ENCODE measurements around the gene SCN10A. TPM values are rescaled to one million over a fixed set of nuclear protein-coding genes. Genes with fewer than 3 reads are reported as not detected.

SCN10A gene
- total RNA-seq, 1 experiment from 2014 or later, result not detected

- Histone ChIP-seq H3K36me3 (ENCODE audit: insufficient read depth, low read length) (no peaks in the 10 kb centered on the region), H3K4me1 (ENCODE audit: low read length) (no peaks in the 10 kb centered on the region)
- DNase-seq, result no peak
Measured at GRCh38 chr3:38689346-38689745, 126.7 kb downstream of the SCN10A start.

DNA sequence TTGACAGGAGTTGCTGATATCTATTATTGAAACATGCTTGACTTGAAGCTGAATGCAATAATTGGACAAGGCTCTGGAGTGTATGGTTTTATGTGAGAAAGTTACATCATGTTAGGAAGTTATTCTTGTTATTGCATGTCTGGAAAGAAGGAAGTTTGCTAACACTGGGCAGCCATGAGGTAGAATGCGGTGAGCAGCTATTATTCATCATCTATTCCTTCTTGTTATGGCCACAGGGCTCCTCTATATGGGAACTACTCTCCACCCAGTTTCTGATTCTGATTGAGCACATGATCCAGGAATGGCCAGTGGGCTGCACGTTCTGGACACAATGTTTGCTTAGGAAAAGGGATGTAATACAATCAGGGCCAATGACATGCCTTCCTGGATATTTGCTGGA, 128.7 kb downstream of the SCN10A start:
- Histone ChIP-seq H3K4me1 (ENCODE audit: low read length) (no peaks in the 10 kb centered on the region), H3K27me3 (ENCODE audit: low read length) (no peaks in the 10 kb centered on the region), H3K27ac (ENCODE audit: low read length) (no peak overlapping the region), H2AFZ (ENCODE audit: low read length) (no peak overlapping the region), H3K9me3 (ENCODE audit: low read length) (no peaks in the 10 kb centered on the region), H3K4me2 (ENCODE audit: low read depth, low read length, poor library complexity, severe bottlenecking) (no peak overlapping the region), H4K20me1 (ENCODE audit: insufficient read depth, low read depth, low read length) (no peaks in the 10 kb centered on the region), H3K9me2 (replicated peaks; ENCODE audit: insufficient read depth, low read length) (no peaks in the 10 kb centered on the region), H3K9ac (ENCODE audit: low read length) (no peak overlapping the region), H3K79me2 (ENCODE audit: low read length) (no peaks in the 10 kb centered on the region), H3K36me3 (ENCODE audit: insufficient read depth, low read length) (no peaks in the 10 kb centered on the region), H3K4me3 (ENCODE audit: low read length) (no peak overlapping the region)
- no peak for DNase-seq

More at GRCh38 chr3:38689346-38689745, 126.7 kb downstream of the SCN10A start:
- no peak overlapping the region for H2AFZ ChIP-seq (ENCODE audit: low read length)
- no peak overlapping the region for H3K4me2 ChIP-seq (ENCODE audit: low read depth, low read length, poor library complexity, severe bottlenecking)
- no peaks in the 10 kb centered on the region for H3K9me2 ChIP-seq (replicated peaks; ENCODE audit: insufficient read depth, low read length)
- H3K27me3 ChIP-seq (ENCODE audit: low read length), result no peaks in the 10 kb centered on the region
- H3K9me3 ChIP-seq (ENCODE audit: low read length), result no peaks in the 10 kb centered on the region
- no peak overlapping the region for H3K4me3 ChIP-seq (ENCODE audit: low read length)
- no peaks in the 10 kb centered on the region for H4K20me1 ChIP-seq (ENCODE audit: insufficient read depth, low read depth, low read length)
- H3K9ac ChIP-seq (ENCODE audit: low read length), result no peak overlapping the region
- H3K27ac ChIP-seq (ENCODE audit: low read length), result no peak overlapping the region
- H3K79me2 ChIP-seq (ENCODE audit: low read length), result no peaks in the 10 kb centered on the region

DNA sequence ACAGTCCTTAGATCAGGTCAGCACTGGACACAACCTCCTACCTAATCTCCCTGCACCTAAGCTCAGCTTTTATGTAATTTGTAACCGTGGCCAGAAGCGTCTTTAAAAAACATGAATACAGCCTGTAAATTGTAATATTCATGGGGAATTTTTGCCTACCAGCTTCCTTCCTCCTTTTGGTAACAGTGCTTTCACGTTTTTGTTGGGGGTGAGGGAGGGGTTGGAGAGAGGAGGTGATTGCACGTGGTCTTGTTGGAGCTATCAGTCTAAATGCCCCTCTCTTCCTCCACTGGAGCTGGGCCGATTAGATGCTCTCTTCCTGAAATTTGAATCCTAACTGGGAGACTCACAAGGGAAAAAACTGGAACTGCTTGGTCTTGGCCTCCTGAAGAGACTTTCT, 131.5 kb downstream of the SCN10A start:
- Histone ChIP-seq H3K9me3 (ENCODE audit: low read length) (no peaks in the 10 kb centered on the region), H3K4me1 (ENCODE audit: low read length) (no peaks in the 10 kb centered on the region), H4K20me1 (ENCODE audit: insufficient read depth, low read depth, low read length) (no peaks in the 10 kb centered on the region), H3K9ac (ENCODE audit: low read length) (no peak overlapping the region), H3K27ac (ENCODE audit: low read length) (no peak overlapping the region), H3K27me3 (ENCODE audit: low read length) (no peaks in the 10 kb centered on the region), H3K4me3 (ENCODE audit: low read length) (no peak overlapping the region), H3K4me2 (ENCODE audit: low read depth, low read length, poor library complexity, severe bottlenecking) (no peak overlapping the region), H2AFZ (ENCODE audit: low read length) (no peak overlapping the region), H3K36me3 (ENCODE audit: insufficient read depth, low read length) (no peaks in the 10 kb centered on the region), H3K9me2 (replicated peaks; ENCODE audit: insufficient read depth, low read length) (no peaks in the 10 kb centered on the region), H3K79me2 (ENCODE audit: low read length) (no peaks in the 10 kb centered on the region)
- no peak for DNase-seq

- H4K20me1 ChIP-seq (ENCODE audit: insufficient read depth, low read depth, low read length), result no peaks in the 10 kb centered on the region
- no peaks in the 10 kb centered on the region for H3K79me2 ChIP-seq (ENCODE audit: low read length)
- no peak for DNase-seq
- H3K9ac ChIP-seq (ENCODE audit: low read length), result no peak overlapping the region
- no peak overlapping the region for H2AFZ ChIP-seq (ENCODE audit: low read length)
- no peaks in the 10 kb centered on the region for H3K27me3 ChIP-seq (ENCODE audit: low read length)
- no peaks in the 10 kb centered on the region for H3K4me1 ChIP-seq (ENCODE audit: low read length)
- no peak overlapping the region for H3K4me3 ChIP-seq (ENCODE audit: low read length)
- no peaks in the 10 kb centered on the region for H3K9me2 ChIP-seq (replicated peaks; ENCODE audit: insufficient read depth, low read length)
- H3K4me2 ChIP-seq (ENCODE audit: low read depth, low read length, poor library complexity, severe bottlenecking), result no peak overlapping the region
- H3K27ac ChIP-seq (ENCODE audit: low read length), result no peak overlapping the region
- no peaks in the 10 kb centered on the region for H3K9me3 ChIP-seq (ENCODE audit: low read length)
- no peaks in the 10 kb centered on the region for H3K36me3 ChIP-seq (ENCODE audit: insufficient read depth, low read length)
Measured at GRCh38 chr3:38669668-38670067, 146.3 kb downstream of the SCN10A start.

DNA sequence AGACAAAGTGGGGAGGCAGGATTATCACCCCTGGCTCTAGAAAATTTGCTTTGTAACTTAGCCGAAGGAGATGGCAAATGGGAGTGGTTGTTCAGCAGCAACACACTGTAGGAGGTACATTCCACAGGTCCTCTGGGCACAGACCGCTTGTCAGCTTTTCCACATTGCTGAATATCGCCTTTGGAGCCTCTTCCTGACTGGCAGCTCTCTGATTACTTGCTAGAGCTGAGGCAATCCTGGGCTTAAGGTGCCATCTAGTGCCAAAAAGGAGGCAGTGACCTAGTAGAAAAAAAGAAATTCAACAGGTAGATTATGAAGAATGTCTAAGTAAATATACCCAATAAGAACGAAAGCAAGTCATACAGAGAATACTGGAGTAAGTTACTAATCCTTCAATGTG, 153.5 kb downstream of the SCN10A start:
- no peaks in the 10 kb centered on the region for H3K4me1 ChIP-seq (ENCODE audit: low read length)
- H3K27me3 ChIP-seq (ENCODE audit: low read length), result no peaks in the 10 kb centered on the region; the same call in 1 of the 2 replicates
- H3K9ac ChIP-seq (ENCODE audit: low read length), result no peak overlapping the region
- no peak overlapping the region for H3K4me3 ChIP-seq (ENCODE audit: low read length)
- H3K9me3 ChIP-seq (ENCODE audit: low read length), result peaks cover 9% of the 10 kb centered on the region; the same call in 1 of the 2 replicates
- no peak overlapping the region for H3K27ac ChIP-seq (ENCODE audit: low read length)
- no peak overlapping the region for H2AFZ ChIP-seq (ENCODE audit: low read length)
- no peaks in the 10 kb centered on the region for H3K79me2 ChIP-seq (ENCODE audit: low read length)
- peak; percentile 71 for DNase-seq
- H3K4me2 ChIP-seq (ENCODE audit: low read depth, low read length, poor library complexity, severe bottlenecking), result no peak overlapping the region
- H3K36me3 ChIP-seq (ENCODE audit: insufficient read depth, low read length), result no peaks in the 10 kb centered on the region
- H4K20me1 ChIP-seq (ENCODE audit: insufficient read depth, low read depth, low read length), result no peaks in the 10 kb centered on the region
- no peaks in the 10 kb centered on the region for H3K9me2 ChIP-seq (replicated peaks; ENCODE audit: insufficient read depth, low read length)

DNA sequence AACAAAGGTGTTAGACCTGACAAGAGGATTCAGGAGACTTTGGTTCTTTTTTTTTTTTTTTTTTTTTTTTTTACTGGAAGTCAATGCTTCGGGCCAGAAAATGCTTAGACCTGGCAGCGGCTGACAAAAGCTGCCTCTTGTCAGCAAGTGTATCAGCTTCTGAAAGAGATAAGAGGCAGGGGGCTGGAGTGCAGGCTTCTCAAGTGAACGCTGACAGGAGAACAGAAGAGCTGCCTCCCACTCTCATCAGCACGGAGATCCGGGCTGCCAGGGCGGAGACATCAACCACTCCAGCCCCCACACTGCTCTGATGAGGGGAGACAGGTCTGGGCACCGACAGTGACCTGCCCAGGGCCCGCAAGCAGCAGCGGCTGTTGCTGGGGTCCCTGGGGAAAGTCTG, 157.2 kb downstream of the SCN10A start:
- Histone ChIP-seq H3K9ac (ENCODE audit: low read length) (no peak overlapping the region), H3K27me3 (ENCODE audit: low read length) (no peaks in the 10 kb centered on the region; the same call in 1 of the 2 replicates), H3K36me3 (ENCODE audit: insufficient read depth, low read length) (no peaks in the 10 kb centered on the region), H3K4me1 (ENCODE audit: low read length) (no peaks in the 10 kb centered on the region), H3K9me3 (ENCODE audit: low read length) (peaks cover 9% of the 10 kb centered on the region; the same call in 1 of the 2 replicates), H3K9me2 (replicated peaks; ENCODE audit: insufficient read depth, low read length) (no peaks in the 10 kb centered on the region), H3K79me2 (ENCODE audit: low read length) (no peaks in the 10 kb centered on the region), H4K20me1 (ENCODE audit: insufficient read depth, low read depth, low read length) (no peaks in the 10 kb centered on the region), H3K4me2 (ENCODE audit: low read depth, low read length, poor library complexity, severe bottlenecking) (no peak overlapping the region), H2AFZ (ENCODE audit: low read length) (no peak overlapping the region), H3K4me3 (ENCODE audit: low read length) (no peak overlapping the region), H3K27ac (ENCODE audit: low read length) (no peak overlapping the region)
- no peak for DNase-seq

DNA sequence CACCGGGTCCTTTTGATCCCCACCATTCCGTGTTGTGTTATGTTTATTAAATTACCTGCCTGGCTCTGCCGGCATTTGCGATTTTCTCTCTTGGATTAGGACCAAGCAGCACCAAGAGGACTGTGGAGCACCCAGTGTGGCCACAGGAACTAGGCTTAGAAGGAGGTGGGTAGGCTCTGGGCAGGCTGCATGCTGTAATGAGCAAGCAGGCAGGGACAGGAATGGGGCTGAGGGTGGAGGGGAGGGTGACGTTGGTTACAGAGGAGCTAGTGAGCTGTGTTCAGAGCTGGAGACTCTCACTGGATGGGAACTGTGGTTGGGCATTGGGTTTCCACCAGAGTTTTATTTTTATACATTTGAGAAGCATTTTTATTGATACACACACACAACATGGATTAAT, 158.6 kb downstream of the SCN10A start:
- Histone ChIP-seq H3K36me3 (ENCODE audit: insufficient read depth, low read length) (no peaks in the 10 kb centered on the region), H4K20me1 (ENCODE audit: insufficient read depth, low read depth, low read length) (no peaks in the 10 kb centered on the region), H3K27me3 (ENCODE audit: low read length) (no peaks in the 10 kb centered on the region; the same call in 1 of the 2 replicates), H3K4me3 (ENCODE audit: low read length) (no peak overlapping the region), H2AFZ (ENCODE audit: low read length) (no peak overlapping the region), H3K4me1 (ENCODE audit: low read length) (no peaks in the 10 kb centered on the region), H3K9ac (ENCODE audit: low read length) (no peak overlapping the region), H3K79me2 (ENCODE audit: low read length) (no peaks in the 10 kb centered on the region), H3K4me2 (ENCODE audit: low read depth, low read length, poor library complexity, severe bottlenecking) (no peak overlapping the region), H3K9me3 (ENCODE audit: low read length) (no peaks in the 10 kb centered on the region), H3K27ac (ENCODE audit: low read length) (no peak overlapping the region), H3K9me2 (replicated peaks; ENCODE audit: insufficient read depth, low read length) (no peaks in the 10 kb centered on the region)
- no peak for DNase-seq

- Histone ChIP-seq H3K27ac (ENCODE audit: low read length) (no peak overlapping the region), H3K79me2 (ENCODE audit: low read length) (no peaks in the 10 kb centered on the region), H3K4me2 (ENCODE audit: low read depth, low read length, poor library complexity, severe bottlenecking) (no peak overlapping the region), H2AFZ (ENCODE audit: low read length) (no peak overlapping the region), H3K4me3 (ENCODE audit: low read length) (no peak overlapping the region), H3K36me3 (ENCODE audit: insufficient read depth, low read length) (no peaks in the 10 kb centered on the region), H3K27me3 (ENCODE audit: low read length) (no peaks in the 10 kb centered on the region), H3K9ac (ENCODE audit: low read length) (no peak overlapping the region), H3K9me2 (replicated peaks; ENCODE audit: insufficient read depth, low read length) (no peaks in the 10 kb centered on the region), H3K4me1 (ENCODE audit: low read length) (no peaks in the 10 kb centered on the region), H3K9me3 (ENCODE audit: low read length) (no peaks in the 10 kb centered on the region), H4K20me1 (ENCODE audit: insufficient read depth, low read depth, low read length) (no peaks in the 10 kb centered on the region)
- peak; percentile 82 for DNase-seq
Measured at GRCh38 chr3:38655708-38656300, 160.2 kb downstream of the SCN10A start.
